HG03045 (cell line): ENCODE data around the gene MYOF.
A peak's percentile ranks its signal among the peaks of the same experiment; 100 is the strongest.
"Not testable (repeated sequence)": the region's sequence is repeated elsewhere in the genome, so short reads cannot be mapped to it uniquely, and the experiment has no call there.

ENCODE experiments used
- ATAC-seq: cut with Tn5 transposase; IDR thresholded peaks from one replicate; pipeline ENCODE4 v1.9.1; 2021; ENCODE audit warnings: mild to moderate bottlenecking, moderate library complexity; ENCODE audit not compliant: unreplicated experiment

Gene MYOF

GRCh38 chr10:93299606-93300287 is 182.4 kb downstream of the MYOF start:
- no peak for ATAC-seq

- no peak for ATAC-seq
Measured at GRCh38 chr10:93299195-93299594, 182.9 kb downstream of the MYOF start.

GRCh38 chr10:93296151-93296550 is 186.0 kb downstream of the MYOF start:
- no peak for ATAC-seq

GRCh38 chr10:93293999-93294398 is 188.1 kb downstream of the MYOF start:
- ATAC-seq = no peak

GRCh38 chr10:93290661-93291354 is 191.3 kb downstream of the MYOF start:
- no peak for ATAC-seq

GRCh38 chr10:93288679-93289634 is 193.2 kb downstream of the MYOF start:
- no peak for ATAC-seq

GRCh38 chr10:93287775-93288174 is 194.4 kb downstream of the MYOF start:
- no peak for ATAC-seq

- ATAC-seq = not testable (repeated sequence)
Measured at GRCh38 chr10:93284246-93284645, 197.9 kb downstream of the MYOF start.

- no peak for ATAC-seq
Measured at GRCh38 chr10:93281367-93281720, 200.8 kb downstream of the MYOF start.

GRCh38 chr10:93280699-93281366 is 201.3 kb downstream of the MYOF start:
- ATAC-seq = no peak

GRCh38 chr10:93280121-93280698 is 201.9 kb downstream of the MYOF start:
- no peak for ATAC-seq

- ATAC-seq = no peak
Measured at GRCh38 chr10:93277360-93277759, 204.8 kb downstream of the MYOF start.

- no peak for ATAC-seq
Measured at GRCh38 chr10:93274419-93274818, 207.7 kb downstream of the MYOF start.

- ATAC-seq = no peak
Measured at GRCh38 chr10:93272884-93273675, 209.1 kb downstream of the MYOF start.

GRCh38 chr10:93271347-93271746 is 210.8 kb downstream of the MYOF start:
- no peak for ATAC-seq

GRCh38 chr10:93269281-93269680 is 212.9 kb downstream of the MYOF start:
- ATAC-seq = no peak

GRCh38 chr10:93268021-93268420 is 214.1 kb downstream of the MYOF start:
- ATAC-seq = no peak

GRCh38 chr10:93267521-93267920 is 214.6 kb downstream of the MYOF start:
- peak; percentile 99 for ATAC-seq

- ATAC-seq = no peak
Measured at GRCh38 chr10:93266858-93267257, 215.3 kb downstream of the MYOF start.
